Measurements from ENCODE around the gene DEFB121.
"Not testable (repeated sequence)": the region's sequence is repeated elsewhere in the genome, so short reads cannot be mapped to it uniquely, and the experiment has no call there.

DEFB121 gene, protein sequence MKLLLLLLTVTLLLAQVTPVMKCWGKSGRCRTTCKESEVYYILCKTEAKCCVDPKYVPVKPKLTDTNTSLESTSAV

DNA sequence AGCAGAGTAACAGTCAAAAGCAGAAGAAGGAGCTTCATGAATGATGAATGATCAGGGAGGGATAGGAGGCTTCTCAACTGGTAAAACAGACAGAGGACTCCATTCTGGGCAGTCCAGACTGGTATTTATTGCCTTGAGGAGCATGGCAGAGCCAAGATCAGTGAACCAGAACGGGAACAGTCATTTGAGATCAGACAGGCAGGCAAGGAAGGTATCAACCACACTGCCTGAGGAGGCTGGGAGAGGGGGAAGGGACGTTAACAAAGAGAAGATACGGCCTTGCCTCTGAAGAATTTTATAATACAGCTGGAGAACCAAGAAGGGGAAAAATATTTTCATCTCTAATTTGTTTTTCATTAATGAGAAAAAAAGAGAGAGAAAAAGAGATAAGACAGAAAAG lies at the start of gene DEFB121:
Gene DEFB121, minus strand, starts transcription at position 101 of the 400 bp plus-strand sequence. Its CDS starts 63 bp downstream, at position 38.
- no peak for ATAC-seq

- no peak for ATAC-seq
Observed at GRCh38 chr20:31454361-31454760, 48.3 kb upstream of the DEFB121 start.

DNA sequence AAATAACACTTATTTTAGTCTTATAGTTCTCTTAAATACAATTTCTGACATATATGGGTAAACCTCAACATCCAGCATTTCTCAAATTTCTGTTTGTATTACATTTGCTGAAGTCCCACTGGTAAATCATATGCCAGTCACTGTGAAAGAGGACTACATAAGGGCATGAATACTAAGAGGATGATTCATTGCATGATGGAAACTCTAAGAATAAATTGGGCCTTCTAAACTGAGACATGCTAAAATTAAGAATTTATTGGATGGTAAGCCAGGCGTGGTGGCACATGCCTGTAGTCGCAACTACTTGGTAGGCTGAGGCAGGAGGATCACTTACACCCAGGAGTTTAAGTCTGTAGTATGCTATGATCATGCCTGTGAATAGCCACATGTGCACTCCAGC lies 46.6 kb upstream of the DEFB121 start:
- ATAC-seq: no peak

DNA sequence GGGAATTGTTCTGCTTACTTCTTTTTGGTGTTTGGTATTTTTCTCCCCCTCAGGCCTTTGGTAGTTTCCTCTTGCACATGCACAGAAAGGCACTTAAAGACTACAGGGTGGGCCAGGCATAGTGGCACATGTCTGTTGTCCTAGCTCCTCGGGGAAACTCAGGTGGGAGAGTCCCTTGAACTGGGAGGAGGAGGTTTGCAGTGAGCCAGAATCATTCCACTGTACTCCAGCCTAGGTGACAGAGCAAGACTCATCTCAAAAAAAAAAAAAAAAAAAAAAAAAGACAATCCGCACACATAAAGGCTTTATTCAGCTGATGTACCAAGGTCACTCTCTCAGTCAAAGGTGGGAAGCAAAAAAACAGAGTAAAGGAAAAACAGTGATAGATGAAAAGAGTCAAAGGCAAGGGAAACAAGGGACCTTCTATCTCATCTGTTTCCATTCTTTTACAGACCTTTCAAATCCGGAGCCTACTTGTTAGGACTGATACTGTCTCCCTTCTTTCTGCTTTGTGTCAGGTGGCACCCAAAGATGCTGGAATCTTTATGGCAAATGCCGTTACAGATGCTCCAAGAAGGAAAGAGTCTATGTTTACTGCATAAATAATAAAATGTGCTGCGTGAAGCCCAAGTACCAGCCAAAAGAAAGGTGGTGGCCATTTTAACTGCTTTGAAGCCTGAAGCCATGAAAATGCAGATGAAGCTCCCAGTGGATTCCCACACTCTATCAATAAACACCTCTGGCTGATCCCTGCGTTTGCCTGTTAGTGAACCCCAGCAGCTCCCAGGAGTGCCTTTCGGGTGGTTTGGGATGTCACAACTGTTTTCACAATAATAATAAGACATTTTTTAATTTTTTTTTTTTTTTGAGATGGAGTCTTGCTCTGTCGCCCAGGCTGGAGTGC lies 43.7 kb upstream of the DEFB121 start:
- no peak for ATAC-seq

- ATAC-seq: no peak
Observed at GRCh38 chr20:31446084-31446819, 40.2 kb upstream of the DEFB121 start.

GRCh38 chr20:31440012-31440659 lies 34.1 kb upstream of the DEFB121 start, which contains the start of gene DEFB123:
Gene DEFB123, plus strand, starts transcription at chr20:31440632. Its CDS starts 67 bp downstream, at chr20:31440699.
- no peak for ATAC-seq

DNA sequence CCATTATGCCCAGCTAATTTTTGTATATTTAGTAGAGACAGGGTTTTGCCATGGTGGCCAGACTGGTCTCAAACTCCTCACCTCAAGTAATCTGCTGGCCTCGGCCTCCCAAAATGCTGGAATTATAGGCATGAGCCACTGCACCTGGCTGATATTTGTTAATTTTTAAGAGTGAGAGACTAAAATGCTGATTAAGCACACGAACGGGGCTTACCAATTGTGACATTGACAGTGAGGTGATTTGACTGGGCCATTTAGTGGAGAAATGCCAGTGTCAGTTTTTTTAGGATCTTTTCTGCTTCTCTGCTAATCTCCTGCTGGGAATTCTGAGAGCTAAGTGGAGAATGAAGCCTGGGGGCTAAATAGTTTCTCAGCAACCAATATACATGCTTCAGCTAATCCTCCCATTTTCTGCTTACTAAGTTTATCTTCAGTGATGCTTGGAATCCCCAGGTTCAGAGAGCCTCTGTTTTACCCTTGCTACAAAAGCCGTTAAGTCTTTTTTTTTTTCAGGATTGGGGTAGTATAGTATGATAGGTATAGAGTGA lies 24.6 kb upstream of the DEFB121 start:
- ATAC-seq: no peak

- ATAC-seq: not testable (repeated sequence)
Observed at GRCh38 chr20:31427576-31427975, 21.6 kb upstream of the DEFB121 start.

GRCh38 chr20:31426891-31427551 lies 21.0 kb upstream of the DEFB121 start:
- not testable (repeated sequence) for ATAC-seq

- ATAC-seq: no peak
Observed at GRCh38 chr20:31425797-31426196, 19.8 kb upstream of the DEFB121 start.

DNA sequence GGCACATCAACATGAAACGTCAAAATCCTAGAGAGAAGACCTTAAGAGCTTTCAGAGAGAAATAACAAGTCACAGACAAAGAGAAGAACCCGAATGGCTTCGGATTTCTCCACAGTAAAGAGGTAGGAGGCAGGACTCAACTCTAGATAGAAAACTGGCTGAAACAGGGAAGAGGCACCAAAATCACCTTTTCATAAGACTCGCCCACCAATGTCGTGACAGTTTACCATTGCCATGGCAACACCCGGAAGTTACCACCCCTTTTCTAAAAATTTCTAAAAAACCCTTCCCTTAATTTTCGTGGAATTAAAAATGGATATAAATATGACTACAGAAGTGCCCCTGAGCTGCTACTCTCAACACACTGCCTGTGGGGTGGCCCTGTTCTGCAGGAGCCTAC lies 12.3 kb upstream of the DEFB121 start:
- ATAC-seq: no peak

DNA sequence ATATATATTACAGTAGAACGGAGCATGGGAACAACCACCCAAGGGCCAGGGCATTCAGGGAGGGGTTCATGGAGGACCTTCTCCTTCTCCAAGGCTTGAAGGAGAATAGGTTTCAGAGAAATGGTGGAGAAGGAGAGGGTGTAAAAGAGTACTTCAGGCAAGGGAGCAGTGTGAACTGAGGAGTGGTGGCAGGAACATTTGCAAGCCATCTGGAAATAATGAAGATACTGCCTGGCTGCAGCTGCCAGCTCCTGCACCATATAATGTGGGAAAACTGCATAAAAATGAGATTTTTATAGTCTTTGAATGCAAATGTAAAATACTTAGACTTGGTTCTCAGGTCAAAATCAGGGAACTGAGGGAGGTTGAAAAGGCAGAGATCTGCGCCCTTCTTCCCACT lies 9.6 kb upstream of the DEFB121 start:
- no peak for ATAC-seq

DNA sequence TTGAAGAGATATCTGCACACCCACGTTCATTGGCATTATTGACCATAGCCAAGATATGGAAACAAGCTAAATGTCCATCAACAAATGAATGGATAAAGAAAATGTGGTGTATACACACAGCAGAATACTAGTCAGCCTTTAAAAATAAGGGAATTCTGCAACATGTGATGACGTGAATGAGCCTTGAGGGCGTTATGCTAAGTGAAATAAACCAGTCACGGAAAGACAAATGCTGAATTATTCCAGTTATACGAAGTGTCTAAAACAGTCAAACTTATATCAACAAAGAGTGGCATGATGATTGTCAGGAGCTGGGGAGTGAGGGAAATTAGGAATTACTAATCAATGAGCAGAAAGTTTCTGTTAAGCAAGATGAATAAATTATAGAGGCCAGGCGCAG lies 8.4 kb upstream of the DEFB121 start:
- no peak for ATAC-seq

- no peak for ATAC-seq
Observed at GRCh38 chr20:31410011-31410410, 4.0 kb upstream of the DEFB121 start.

GRCh38 chr20:31403886-31404285 lies 2.1 kb downstream of the DEFB121 start:
- ATAC-seq: no peak

- no peak for ATAC-seq
Observed at GRCh38 chr20:31394900-31395299, 11.1 kb downstream of the DEFB121 start.

DNA sequence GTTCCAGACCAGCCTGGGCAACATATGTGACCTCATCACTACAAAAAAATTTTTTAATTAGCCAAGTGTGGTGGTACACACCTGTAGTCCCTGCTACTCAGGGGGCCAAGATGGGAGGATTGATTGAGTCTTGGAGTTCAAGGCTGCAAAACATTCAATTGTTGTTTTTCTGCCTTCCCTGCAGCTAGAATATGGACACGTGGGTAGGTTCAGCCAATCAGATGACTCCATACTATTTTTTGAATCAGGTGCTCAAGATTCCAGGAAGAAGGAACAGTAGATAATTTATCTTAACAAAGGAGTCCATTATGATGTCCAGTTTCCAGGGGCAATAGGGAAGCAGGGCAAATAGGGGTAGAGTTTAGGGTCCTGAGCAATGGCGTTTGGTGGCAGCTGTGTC lies 13.2 kb downstream of the DEFB121 start:
- no peak for ATAC-seq

- no peak for ATAC-seq
Observed at GRCh38 chr20:31390490-31390889, 15.5 kb downstream of the DEFB121 start, which contains the start of gene DEFB119. Gene DEFB119, minus strand, starts transcription at chr20:31390590. Its CDS starts 107 bp downstream, at chr20:31390483.

- ATAC-seq: no peak
Observed at GRCh38 chr20:31374346-31374745, 31.7 kb downstream of the DEFB121 start.

GRCh38 chr20:31368301-31368700 lies 37.7 kb downstream of the DEFB121 start, which contains the start of gene DEFB118:
Gene DEFB118, plus strand, starts transcription at chr20:31368601. Its CDS starts 50 bp downstream, at chr20:31368651.
- no peak for ATAC-seq

DNA sequence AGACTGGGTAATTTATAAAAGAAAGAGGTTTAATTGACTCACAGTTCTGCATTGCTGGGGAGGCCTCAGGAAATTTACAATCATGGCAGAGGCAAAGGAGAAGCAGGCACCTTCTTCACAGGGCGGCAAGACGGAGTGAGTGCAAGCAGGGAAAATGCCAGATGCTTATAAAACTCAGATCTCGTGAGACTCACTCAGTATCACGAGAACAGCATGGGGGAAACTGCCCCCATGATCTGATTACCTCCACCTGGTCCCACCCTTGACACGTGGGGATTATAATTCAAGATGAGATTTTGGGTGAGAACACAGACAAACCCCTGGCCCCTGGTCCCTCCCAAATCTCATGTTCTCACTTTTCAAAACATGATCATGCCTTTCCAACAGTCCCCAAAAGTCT lies 41.7 kb downstream of the DEFB121 start:
- ATAC-seq: not testable (repeated sequence)

- ATAC-seq: no peak
Observed at GRCh38 chr20:31363295-31363694, 42.7 kb downstream of the DEFB121 start.
